ENCODE measurements around the gene CARS1.

CARS1 gene

DNA sequence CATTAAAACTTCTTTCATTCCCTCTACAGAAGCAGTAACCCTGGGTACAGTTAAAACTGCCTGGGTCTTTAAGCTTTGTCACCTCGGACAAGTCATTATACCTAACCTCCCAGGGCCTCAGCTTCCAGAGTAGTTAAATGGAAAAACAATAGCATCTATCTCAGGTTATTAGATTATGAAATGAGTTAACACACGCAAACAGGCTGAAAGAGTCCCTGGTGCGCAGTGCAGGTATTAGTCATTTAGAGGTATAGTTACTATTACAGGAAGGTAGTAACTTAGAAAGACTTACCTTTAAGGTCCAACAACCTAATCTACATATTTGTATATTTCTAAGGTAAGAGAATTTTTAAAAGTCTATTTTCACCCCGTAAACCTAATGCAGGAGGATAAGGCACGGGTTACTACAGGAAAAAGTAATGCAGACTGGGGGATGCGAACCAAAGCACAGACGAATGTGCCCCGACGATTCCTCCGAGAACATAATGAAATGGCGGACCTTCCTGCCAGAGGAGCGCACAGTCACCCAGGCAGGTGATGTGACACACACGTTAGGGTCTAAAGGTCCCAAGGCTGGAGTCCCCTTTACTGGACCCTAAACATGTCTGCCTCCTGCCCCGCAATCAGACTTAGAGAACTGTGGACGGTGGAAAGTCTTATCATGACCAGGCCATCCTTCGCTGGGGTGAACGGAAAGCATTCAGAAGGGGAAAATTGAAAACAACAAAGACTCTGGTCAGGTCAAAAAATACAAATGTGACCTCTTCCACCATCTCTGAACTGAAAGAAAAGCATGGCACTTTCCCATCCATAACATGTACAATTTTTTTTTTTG is 66.4 kb downstream of the CARS1 start:
- DNase-seq = no peak

DNA sequence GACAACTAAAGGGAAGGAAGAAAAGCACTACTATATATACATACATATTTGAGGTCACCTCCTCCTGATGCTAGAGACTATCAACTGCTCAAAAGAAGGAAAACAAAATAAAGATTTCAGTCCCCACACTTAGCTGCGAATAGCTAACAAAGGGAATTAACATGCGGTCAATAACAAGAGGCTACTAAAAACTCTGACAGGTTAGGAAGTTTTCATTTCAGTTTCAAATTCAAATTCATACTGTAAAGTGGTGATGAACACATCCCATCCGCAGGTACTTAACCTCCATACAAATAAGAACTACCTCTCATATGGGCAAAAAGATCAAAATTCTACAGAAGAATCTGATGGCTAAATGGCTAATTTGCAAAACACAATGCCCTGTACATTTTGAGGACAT is 67.7 kb downstream of the CARS1 start:
- DNase-seq = no peak

DNA sequence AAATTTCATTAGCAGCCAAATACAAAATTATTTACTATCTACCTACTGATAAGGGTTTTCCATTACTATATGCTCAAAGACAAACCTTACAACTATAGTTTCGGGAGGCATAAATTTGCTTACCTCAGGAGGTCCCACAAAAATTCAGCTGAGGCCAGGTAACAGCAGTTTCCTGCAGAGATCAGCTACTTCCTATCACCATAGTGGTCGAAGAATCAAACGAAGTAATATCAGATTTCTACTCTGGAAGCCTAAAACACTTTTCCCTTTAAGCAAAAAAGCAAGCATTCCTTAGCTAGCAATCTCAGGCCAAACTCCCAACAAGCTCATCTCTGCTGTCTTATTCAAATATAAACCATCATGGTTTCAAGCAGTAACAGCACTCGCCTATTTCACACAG is 68.2 kb downstream of the CARS1 start:
- DNase-seq = no peak

DNA sequence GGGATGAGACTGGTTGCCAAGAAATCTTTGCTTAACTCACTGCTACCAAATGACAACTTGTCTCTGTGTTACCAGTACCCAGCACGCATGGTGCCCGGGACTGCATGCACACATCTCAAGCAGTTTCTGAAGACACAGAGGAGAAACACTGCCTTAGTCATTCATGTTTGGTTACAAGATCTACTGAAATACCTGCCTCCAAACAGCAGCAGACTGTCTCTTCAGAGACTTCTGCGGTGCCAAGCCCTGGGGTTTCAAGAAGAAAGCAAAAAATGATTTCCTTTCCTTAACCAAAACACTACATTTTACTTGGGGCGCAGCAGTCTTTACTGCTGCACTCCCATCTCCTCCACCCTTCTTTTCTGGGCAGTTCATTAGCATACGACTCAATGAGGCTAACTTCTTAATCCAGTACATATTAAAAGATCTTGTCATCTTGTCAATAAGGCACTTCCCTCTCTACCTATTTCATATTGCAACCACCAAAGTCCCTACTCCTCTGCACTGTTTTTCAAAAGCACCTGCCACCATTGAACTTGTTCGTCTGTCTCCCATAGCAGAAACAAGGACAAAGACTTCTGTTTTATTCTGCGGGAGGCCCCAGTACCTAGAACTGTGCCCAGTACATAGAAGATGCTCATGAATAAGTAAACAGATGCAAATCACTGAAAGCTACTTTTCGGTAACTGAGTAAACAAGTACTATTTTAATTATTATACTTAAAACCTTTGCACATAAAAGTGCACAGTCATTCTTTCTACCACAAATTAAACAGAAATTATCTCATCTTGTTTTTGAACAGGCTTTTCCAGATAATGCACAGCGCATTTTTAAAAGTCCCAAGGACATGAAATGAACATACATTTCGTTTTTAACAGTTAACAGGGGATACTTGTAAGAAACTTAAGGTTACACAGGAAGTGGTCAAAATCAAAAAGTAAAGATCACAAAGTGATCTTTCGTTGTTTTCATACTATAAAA is 69.1 kb downstream of the CARS1 start:
- DNase-seq = no peak

DNA sequence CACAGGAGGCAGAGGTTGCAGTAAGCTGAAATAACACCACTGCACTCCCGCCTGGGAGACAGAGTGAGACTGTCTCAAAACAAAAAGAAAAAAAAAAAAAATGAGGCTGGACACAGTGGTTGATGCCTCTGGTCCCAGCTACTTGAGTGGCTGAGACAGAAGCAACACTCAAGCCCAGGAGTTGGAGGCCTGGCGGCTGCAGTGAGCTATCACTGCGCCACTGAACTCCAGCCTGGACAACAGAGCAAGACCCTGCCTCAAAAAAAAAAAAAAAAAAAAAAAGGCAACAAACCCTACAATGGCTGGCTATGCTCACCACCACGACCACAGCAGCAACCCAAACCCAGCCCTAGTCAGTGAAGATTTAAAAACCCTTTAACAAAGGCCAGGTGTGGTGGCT is 73.3 kb downstream of the CARS1 start:
- DNase-seq = no peak

DNA sequence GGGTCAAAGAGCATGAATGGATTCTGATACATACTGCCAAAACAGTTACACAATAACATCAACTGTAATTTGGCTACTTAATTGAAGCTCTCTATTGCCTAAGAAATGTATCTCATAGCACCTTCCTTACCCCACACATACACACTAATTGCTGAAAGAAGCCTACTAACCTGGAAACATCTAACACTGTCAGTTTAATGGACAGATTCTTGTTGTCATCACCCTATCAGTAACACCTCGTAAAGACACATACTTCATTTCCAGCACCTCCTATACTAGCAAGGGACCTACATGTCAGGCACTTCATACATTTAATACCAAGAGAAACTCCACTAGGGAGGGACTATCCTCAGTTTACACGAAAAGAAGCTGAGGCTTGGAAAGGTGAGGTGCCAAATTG is 75.0 kb downstream of the CARS1 start:
- DNase-seq = no peak

DNA sequence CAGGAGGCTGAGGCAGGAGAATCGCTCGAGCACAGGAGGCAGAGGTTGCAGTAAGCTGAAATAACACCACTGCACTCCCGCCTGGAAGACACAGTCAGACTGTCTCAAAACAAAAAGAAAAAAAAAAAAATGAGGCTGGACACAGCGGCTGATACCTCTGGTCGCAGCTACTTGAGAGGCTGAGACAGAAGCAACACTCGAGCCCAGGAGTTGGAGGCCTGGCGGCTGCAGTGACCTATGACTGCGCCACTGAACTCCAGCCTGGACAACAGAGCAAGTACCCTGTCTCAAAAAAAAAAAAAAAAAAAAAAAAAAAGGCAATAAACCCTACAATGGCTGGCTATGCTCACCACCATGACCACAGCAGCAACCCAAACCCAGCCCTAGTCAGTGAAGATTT is 76.1 kb downstream of the CARS1 start:
- DNase-seq = no peak

DNA sequence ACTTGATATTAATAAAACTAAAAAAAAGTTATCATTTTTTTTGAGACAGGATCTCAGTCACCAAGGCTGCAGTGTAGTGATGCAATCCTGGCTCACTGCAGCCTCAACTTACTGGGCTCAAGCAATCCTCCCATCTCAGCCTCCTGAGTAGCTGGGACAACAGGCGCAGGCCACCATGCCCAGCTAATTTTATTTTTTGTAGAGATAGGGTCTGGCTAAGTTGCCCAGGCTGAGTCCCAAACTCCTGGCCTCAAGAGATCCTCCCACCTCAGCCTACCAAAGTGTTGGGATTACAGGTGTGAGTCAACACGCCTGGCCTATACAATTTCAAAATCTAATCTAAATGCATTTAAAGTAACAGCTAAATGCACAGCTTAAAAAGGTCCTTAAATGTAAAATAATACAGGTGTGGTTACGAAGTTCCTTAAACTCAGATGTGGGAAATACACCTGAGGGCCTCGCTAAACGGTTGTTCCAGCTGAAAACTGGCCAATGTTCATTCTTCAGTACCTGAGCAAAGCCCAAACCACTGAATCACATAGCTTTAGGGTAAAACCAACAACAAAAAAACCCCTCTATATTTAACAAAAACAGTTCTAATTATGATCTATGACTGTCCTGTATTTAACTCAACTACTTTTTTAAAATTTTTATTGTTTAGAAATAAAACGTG is 76.9 kb downstream of the CARS1 start:
- DNase-seq = no peak

DNA sequence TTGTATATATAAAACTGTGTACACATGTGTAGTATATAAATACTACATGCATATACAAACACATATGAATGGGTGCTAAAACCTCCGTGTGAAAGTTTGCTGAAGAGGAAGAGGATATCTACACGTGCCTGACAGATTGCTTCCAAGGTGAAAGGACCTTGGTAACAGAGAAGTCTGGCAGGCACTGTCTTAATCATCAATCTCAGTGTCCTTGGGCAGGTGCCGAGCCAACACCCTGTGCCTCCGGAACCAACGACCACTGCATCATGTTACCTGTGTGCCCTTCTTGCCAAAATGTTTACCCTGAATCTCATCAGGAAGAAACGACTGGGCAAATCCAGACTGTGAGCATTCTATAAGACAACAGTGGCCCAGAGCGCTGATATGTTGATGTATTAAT is 80.1 kb downstream of the CARS1 start:
- DNase-seq = no peak

DNA sequence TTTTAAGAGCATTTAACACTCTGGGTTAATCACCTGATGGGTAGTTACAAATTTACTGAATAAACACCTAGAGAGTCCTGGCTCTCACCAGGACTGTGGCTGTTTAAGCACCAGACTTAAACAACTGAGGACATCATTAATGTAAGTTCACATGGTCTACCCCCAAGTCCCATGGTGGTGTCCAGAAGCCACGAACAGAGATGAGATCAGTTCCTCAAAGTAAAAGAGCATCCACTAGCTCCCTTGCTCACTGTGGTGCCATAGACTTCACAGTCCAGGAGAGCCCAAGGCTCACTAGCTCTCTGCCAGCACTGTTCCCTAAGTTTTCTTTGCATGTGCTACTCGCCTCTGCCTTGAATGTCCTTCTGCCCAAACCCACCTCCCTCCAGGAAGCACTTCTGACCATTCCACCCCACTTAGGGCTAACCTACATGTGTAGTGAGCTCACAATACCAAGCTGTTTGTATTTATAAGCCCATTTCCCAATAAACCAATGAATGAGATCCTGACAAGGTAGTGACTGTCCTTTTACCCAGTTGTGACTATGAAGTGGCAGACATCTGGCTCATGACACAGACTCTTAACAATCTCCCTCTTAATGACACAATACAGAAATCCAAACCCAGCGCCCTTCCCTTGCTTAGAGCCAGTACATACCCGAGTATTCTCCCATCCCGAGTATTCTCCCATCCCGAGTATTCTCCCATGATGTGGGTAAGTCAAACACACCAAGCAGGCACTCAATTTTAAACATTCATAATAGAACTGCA is 80.7 kb downstream of the CARS1 start:
- no peak for DNase-seq

DNA sequence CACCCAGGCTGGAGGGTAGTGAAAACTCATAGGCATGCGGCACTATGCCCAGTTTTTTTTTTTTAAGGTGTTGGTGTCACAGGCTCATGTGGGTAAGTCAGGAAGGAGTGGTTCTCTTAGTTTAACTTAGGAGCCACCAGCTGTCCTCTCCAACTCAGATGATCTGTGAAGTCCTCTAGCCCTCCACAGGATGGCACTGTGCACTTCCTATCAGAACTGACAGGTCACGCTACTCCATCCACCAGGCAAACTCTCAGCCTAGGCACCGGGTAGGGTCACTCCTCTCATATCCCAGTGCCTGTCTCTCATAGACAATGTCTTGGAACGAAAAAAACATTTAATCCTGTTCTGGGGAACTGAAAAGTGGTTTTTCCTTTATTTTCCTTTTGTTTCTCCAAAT is 81.6 kb downstream of the CARS1 start:
- no peak for DNase-seq

DNA sequence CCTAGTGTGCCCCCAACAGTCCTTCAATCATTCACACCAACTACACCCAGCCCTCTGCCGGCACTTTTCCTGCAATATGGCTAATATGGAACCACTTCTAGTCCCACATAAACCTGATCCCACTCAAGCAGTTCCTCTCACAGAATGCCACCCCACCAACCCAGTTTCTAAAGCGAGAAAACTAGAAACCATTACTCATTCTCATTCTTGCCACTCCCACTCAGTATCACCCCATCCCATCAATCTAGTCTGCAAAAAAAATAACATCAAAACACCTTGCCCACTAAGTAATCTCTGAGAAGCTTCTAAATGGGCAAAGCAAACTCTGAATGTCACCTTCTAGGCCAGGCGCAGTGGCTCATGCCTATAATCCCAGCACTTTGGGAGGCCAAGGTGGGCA is 83.0 kb downstream of the CARS1 start:
- DNase-seq = no peak

DNA sequence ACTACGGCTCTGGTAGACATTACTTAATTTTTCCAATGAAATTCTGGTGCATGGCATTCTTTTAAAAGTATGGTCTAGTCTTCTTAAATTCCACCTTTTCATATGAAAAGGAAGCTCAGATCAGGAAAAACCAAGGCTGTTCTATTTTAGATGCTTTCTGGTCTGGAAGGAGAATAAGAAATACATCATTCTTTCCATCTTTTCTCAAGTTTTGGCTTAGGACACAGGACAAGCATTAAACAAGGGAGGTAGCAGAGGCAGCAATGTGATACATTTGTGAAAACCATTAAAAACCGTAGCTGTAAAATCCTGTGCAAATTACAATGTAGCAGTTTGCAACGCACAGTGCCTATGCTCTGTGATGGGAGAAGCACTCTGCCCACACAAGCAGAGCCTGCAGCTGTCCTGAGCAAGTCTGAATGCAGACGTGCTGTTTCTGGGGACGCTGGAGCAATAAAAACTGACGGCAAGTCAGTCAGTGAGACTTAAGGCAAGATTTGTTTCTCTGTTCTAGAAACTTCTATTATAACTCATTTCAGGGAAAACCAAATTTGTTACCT is 88.8 kb downstream of the CARS1 start:
- DNase-seq = no peak

DNA sequence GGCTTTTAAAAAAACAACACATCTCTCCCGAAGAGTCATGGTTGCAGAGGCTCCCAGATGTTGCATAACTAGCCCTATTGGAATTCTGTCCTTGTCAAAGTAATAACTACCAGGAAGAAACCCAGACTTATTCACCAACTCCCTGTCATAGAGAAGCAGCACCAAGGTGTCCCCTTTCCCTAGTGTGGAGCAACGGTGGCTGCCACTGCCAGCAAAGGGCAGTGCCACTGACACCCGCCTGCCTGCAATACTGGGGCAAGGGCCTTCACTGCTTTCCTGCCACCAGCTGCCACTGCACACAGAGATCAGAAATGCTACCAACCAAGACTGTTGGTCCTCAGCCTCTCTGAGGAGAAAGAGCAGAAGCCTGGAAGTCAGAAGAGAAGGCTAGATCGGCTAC is 92.4 kb downstream of the CARS1 start:
- no peak for DNase-seq

DNA sequence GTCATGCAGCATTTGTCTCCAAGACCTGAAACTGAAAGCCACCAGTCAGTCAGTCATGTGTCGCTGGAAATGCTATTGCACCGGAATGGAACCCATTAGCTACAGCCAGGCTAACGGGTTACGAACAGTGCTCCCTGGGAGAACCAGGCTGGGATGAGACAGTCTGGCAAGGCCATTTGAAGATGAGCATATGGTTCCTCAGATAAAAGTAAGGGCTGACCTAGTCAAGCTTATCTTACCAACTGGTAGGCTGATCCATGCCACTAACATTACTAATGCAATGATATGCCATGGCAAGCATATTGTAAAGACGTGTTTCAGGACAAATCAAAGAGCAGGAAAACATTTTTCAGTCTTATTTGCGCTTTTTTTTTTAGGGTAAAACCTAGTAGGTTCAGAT is 93.5 kb downstream of the CARS1 start:
- no peak for DNase-seq

DNA sequence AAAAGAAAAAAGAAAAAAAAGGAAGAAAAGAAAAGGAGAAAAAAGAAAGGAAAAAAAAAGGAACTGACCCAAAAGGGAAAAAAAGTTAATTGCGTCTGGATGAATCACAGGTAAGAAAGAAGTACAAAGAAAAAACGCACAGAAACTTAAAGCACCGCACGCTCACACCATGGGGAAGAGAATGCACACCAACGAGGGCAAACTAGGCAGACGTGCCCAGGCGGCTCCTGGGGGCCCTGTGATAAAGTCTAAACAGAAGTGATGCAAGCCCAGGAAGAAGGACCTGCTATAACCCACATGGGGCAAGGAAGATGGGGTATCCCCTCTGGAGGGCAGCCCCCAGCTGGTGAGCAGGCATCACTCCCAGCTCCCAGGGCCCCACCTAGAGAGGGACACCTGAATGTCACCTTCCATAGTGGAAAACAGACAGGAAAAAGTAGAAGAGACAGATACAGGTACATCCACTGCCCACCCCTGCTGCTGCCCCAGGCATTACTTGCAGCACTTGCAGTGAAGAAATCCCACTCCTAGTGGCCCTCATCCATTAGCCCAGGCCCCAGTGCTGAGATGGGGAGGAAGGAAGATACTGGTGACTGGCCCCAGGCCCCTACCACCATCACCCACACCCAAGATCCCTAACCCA is 94.0 kb downstream of the CARS1 start:
- DNase-seq = no peak

DNA sequence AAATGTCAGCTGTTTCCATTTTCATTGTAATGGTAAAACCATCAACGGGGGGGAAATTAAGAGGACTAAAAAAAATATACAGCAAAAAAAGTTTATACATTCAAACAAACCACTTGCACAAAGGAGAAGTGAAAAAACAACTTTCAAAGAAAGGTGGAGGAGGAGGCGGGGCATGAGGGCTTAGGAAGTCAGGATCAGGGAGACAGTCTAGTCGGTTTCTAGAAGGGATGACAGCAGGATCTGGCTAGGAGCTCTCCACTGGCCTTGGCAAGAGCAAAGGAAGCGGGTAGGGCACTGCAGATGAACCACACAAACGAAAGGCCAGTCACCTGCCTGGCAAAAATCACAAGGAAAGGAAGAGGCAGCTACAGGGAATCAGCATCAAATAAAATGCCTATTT is 96.1 kb downstream of the CARS1 start:
- DNase-seq = no peak

DNA sequence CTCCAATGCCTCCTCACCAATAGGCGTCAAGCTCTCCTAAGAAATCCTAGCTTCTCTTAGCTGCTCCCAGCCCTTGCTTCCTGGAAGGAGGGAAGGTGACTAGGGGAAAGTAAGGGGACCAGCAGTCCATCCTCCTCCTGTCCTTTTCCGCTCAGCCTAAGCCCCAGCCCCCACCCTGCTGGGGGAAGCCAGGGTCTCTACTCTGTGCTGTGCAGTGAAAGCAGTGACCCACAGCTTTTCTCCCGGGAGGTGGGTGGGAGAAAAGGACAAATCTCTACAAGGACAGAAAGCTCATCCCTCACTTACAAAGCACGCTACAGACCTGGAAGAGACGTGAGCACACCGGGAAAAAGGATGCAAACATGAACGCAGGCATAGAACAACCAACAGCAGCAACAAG is 97.1 kb downstream of the CARS1 start:
- no peak for DNase-seq

DNA sequence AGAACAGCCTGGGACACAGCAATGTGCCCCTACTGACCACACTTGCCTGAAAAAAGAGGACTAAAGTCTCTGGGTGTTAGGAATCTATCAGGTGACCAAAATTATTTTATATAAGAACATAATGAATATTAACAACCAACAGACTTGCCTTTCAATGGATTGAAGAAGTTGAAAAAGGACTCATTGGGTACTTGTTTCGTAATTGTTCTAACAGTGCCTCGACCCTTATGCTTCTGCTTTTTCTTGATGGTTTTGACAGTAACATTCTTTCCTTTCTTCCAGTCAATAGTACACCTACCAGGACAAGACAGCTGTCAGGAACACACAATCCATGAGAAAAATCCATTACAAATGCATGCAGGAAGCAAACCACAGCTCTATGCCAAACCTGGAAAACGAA is 99.0 kb downstream of the CARS1 start:
- no peak for DNase-seq

DNA sequence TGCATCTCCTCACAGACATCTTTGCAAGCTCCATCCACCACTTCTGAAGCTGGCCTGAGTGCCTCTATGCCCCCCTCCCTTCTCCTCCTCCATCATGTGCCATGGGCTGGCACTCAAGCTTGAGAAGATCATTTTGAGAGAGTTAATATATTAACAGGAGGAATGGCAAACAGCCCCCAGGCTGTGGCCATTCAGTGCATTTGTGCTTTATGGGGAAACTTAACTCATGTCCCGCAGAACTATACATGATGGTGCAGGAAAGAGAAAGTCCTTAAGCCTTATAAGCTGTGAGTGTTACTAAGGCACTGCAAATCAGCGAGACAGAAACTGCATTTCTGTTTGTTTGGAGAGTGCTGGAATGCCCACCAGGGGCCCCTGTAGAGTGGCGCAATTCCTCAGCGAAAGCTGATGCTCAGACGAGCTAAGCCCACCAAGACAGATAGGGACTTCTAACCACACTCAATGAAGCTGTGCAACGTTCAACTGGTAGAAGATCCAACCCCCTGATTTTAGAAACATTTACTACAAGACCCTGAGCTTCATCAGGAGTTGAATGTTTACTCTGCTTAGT is 101.2 kb downstream of the CARS1 start:
- no peak for DNase-seq

DNA sequence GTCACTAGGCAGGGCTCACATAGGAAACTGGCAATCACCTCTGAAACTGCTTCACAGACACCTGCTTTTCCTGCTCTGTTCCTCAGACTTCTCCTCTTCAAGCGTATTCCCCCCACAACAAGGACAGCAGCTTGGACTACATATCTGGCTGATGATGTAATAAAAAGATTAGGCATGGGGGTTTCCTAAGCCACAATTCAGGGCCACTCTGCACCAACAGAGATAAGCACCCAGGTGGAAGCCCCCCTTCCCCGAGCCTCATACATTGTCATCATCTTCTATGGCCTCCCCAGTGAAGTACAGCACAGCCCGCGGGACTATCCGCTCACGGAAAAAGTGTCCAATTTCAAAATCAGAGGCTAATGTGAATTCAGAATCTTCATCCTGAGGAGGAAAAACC is 103.0 kb downstream of the CARS1 start:
- no peak for DNase-seq

DNA sequence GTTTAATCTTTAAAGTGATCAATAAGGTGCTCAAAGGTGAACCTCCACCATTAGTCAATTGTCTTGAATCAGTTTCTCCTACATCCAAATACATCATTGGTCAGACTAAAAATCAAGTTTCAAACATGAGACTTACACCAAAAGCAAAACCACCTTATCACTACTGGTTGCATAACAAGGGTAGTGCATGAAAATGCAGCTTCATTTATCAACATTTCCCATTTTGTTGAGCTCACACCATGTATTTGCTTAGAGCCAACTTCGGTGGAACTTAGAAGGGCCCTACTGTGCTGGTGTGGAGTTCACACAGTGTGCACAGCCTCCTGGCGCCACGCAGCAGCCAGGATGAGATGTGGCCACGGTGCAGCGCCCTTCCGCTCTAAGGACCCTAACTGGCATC is 104.9 kb downstream of the CARS1 start:
- DNase-seq = no peak

Data from NCI-H1930 (cell line).